ENCODE measurements around the gene TPM3.
"Not testable (repeated sequence)": the region's sequence is repeated elsewhere in the genome, so short reads cannot be mapped to it uniquely, and the experiment has no call there.

Gene TPM3

DNA sequence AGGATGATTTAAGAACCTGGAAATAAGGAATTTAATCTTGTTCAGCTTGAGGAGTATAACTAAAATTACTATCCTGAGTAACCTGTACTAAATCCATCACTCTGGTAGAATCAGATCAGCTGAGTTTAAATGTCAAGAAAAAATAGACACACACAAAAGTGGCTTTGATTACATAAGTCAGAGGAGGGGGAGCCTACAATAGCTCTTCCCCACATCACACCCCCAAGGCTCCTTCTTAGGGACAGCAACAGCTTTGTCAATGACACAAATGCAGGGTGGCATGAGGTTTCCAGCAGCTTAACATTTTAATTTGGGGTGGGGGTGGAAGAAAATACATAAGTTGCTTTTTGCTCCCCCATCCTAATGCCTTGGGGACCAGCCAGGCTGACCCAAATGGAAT lies 24.4 kb downstream of the TPM3 start:
- DNase-seq (ENCODE audit: low read depth in 2 of 2), result no peak

DNA sequence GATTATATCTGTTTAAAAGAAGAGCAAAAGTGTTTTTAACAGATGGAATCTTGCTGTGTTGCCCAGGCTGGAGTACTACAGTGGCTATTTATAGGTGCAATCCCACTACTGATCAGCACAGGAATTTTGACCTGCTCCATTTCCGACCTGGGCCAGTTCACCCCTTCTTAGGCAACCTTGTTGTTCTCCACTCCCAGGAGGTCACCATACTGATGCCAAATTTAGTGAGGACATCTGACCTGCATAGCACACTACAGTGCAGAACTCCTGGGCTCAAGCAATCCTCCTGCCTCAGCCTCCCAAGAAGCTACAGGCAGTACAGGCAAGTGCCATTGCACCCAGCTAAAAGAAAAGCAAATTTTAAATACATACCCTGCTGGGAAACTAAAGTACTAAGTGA lies 25.7 kb downstream of the TPM3 start:
- no peak for DNase-seq (ENCODE audit: low read depth in 2 of 2)

DNA sequence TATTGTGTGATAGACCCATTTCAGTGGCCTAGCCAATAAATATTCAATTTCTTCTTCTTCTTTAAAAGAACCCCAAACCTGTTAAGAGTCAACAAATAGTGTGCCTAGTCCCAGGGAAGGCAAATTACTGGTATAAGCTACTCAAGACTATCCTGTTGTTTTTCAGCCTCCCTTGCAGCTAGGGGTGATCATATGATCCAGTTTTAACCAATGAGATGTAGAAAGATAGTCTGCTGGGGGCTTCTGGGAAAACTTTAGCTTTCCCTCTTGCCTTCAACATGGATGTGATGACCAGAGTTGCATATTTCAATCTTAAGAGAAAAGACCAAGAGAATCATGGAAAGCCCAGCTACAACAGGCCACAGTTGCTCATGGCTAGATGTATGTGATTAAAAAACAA lies 32.3 kb downstream of the TPM3 start:
- no peak for DNase-seq (ENCODE audit: low read depth in 2 of 2)

DNA sequence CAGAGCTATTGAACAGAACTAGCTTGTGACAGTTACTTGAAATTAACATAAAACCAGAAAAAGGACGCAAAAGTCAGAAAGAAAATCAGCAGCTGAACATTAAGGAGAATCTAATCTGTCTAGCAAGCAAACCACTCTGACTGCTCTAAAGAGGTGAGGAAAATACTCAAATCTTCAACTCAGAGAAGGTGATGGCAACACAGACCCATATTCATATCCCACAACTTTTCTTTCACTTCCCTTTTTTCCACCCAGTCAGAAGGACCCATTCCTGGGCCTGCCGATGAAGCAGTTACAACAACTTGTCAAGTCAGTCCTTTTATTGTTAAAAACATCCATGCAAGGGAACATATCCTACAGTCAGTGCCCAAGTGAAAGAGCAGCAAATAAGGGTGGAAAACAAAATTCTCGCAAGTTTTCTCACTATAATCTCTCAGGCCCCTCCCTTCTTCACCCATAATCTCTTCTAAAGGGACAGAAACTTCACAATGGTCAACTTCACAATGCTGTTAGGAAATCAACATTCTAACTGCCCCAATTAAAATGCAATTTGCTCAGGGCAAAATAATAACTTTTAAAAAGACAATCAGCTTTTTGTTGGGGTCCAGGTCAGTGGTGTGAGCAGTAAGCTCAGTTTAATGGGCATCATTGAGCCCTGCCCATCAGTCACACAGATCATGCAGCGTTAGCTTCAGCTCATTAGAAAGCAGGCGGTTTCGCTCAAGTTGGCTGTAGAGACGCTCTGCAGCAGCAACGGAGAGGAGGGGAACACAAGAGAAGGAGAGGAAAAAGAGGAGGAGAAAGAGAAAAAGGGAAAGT lies 33.4 kb downstream of the TPM3 start:
- no peak for DNase-seq (ENCODE audit: low read depth in 2 of 2)

DNA sequence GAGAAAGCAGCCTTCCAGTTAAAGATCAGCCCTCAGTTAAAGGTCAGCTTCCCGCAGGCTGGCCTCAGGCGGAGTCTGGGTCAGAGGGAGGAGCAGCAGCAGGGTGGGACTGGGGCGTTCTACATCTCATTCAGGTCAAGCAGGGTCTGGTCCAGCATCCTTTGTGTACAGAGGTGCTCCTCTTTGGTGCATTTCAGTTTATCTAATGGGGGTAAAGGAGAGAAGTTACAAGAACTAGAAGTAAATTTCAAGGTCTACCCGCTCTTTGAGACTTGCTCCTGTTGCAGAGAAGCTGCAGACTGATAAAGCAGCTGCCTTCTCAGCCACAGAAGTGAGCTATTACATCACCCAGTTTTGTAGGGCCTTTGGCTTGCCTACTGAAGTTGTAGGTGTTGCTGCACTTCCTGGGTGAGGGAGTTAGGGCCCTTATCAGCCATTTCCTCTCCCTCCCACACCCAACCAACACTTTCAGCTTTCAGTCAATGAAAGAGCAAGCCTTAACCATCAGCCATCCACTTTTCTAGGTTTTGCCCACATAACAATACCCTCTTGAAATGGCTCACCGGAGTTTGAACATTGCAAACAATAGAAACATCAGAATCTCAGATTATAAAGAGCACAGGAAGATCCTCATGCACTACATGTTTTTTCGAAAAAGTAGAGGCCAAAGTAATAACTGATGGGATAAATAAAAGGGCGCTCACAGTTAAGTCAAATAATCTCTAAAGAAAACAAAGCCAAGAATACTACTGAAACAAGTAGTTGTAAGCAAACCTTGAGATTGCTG lies 34.2 kb downstream of the TPM3 start:
- DNase-seq (ENCODE audit: low read depth in 2 of 2), result peak; percentile 34 to 62

DNA sequence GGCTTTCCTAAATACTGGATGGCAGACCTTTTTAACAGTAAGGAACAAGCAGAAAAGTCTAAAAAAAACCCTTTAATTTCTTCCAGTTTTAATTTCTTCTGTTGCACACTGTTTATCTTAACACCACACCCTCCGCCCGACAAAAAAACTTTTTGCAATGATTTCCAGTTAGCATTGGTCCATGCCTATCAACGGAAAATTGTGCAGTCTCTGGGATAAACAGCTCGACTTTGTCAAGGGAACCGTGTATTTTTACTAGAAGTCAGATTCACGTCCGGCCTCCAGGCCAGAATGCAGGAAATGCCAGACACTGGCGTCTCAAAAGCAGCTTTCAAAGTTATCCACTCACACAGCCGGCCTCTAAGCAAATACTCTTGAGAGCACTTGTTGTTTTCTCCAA lies 36.6 kb downstream of the TPM3 start:
- DNase-seq (ENCODE audit: low read depth in 2 of 2), result no peak

DNA sequence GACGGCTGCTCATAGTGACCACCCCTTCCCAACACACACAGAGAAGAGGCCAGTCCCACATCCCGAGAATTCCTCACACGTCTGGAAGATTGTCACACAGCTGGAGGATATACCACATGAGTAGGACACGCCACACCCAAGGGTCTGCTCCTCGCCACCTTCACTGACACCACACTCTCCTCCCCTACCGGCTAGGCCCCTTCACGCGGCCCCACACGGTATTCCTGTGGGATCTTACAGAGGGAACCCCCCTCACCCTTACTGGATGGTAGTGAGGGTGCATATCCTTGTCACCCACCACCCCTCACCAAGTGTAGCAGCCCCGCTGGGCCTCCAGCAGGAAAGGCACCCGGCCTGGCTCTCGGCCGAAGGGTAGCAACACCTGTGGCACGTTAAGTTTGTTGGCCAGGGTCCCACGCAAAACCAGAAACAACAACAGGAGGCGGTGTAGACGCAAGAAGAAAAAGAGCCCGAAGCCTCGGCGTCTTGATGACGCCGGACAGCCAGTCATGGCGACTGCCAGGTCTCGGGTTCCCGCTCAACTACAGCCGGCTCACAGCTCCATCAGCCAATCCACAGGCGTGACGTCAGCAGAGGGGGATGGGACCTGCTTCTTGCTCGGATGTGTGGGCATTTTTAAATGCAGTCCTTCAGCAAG lies 37.2 kb downstream of the TPM3 start, which contains the start of gene NUP210L:
Gene NUP210L (minus strand): TSS at position 540 of the 658 bp plus-strand sequence.
- DNase-seq (ENCODE audit: low read depth in 2 of 2), result no peak

DNA sequence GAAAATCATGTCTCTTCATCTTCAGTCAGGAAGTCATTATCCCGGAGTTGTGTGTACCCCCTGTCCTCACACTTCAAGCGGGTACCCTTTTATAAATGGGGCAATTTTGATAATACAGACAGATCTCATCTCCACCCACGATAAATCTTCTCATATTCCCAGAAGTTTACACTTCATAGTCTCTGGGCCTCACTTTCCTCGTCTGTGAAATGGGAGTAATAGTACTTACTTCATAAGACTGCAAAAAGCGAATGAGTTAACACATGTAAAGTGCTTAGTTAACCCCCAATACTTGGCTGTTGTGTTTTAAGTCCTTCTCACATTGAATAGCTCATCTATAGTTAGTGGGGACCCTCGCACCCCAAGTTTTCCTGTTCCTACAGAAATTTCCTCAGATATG lies 37.8 kb downstream of the TPM3 start:
- no peak for DNase-seq (ENCODE audit: low read depth in 2 of 2)

DNA sequence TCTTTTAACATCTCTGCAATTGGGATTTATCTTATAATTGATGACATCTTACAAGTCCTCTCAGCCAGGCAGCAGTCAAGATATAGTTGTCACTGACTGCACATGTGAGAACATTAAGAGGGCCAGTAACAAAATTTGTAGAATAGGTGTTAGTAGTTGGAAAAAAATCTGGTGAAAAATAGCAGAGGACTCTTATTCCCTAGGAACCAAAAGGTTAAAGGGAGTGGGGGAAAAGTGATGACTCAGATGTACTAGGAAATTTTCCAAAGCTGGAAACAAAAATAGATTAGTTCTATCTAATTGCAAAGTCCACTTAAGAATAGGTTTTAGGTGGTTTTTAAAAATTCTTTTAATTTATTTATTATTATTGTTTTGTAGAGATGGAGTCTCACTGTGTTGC lies 40.6 kb downstream of the TPM3 start:
- DNase-seq (ENCODE audit: low read depth in 2 of 2), result no peak

DNA sequence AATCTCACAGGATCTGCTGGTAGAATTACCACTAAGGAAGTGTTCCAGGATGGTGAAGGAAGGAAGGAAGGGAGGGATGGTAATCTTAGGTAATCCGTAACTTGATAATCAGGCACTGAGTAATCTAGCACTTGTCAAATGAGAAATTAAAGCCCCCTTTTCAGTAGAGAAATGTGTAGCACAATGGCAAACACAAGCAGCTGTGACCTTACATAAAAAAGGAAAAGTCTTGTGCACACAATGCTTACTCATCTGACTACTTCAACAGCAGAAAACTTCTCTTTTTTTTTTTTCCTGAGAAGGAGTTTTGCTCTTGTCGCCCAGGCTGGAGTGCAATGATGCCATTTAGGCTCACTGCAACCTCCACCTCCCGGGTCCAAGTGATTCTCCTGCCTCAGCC lies 43.1 kb downstream of the TPM3 start:
- DNase-seq (ENCODE audit: low read depth in 2 of 2), result no peak

DNA sequence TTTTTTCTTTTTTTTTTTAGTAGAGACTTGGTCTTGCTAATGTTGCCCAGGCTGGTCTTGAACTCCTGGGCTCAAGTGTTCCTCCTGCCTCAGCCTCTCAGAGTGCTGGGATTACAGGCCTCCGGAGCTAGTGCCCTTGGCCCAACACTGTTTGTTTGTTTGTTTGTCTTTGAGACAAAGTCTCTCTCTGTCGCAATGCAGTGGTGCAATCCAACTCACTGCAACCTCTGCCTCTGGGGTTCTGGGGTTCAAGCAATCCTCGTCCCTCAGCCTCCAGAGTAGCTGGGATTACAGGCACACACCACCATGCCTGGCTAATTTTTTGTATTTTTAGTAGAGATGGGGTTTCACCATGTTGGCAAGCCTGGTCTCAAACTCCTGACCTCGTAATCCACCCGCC lies 44.4 kb downstream of the TPM3 start:
- not testable (repeated sequence) for DNase-seq (ENCODE audit: low read depth in 2 of 2)

DNA sequence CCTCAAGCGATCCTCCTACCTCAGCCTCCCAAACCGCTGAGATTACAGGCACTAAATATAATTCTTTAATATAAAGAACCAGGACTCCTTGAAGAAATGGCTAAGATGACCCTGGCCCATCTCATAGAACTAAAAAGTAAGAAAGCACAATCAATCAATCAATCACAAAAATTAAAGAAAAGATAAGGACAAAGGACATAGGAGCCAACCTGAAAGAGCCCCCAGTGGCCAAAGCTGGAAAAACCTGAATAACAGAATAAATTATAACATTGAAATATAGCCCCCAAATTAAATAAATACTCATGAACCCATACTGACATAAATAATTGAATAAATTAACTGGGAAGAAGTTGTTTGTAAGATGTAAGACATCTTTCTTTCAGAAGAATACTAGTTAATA lies 45.9 kb downstream of the TPM3 start:
- DNase-seq (ENCODE audit: low read depth in 2 of 2), result no peak

DNA sequence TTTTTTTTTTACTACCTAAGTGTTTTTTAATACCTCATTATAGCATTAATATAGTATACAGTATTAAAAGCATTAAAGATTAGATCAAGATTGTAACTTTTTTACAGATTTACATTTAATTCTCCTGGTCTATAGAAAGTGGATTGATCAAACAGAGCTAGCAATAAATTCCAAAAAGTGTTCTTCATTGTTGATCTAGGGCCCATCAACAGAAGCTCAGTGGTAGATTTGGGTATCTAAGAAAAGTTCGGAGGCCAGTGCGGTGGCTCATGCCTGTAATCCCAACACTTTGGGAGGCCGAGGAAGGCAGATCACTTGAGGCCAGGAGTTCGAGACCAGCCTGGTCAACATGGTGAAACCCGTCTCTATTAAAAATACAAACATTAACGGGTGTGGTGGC lies 49.5 kb downstream of the TPM3 start:
- no peak for DNase-seq (ENCODE audit: low read depth in 2 of 2)

DNA sequence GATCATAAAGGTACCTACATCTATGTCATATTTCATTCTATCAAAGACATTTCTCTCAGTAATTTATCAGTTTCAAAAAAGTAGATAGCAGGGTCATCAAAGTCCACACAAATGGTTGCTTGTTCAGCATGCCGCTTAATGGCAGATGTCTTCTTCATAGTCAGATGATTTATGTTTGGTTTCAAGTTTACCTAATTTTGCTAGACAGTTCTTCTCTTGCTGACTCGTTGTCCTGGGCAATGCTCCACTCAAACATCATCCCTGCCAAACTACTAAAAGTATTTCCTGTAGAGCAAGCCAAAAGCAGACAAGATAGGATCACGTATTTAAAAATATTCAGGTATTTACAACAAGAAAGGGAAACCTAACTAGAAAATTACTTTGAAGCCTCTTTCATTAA lies 50.7 kb downstream of the TPM3 start:
- no peak for DNase-seq (ENCODE audit: low read depth in 2 of 2)

DNA sequence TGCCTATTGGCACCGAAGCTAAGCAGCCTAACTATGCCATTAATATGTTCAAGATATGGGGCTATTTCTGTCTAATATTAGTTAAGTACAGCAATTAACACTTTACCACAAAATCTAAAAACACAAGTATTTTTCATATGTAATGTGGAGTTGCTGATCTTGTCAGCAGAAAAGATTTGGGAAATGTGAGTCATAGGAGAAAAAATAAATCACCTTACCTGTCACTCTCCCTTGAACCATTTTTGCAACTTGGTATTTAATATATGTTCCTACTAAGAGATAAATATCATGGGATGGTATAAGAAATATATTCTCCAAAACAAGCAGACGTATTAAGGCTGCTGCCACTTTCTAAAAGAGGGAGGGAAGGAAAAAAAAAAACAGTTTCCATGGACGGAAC lies 54.0 kb downstream of the TPM3 start:
- DNase-seq (ENCODE audit: low read depth in 2 of 2), result no peak

DNA sequence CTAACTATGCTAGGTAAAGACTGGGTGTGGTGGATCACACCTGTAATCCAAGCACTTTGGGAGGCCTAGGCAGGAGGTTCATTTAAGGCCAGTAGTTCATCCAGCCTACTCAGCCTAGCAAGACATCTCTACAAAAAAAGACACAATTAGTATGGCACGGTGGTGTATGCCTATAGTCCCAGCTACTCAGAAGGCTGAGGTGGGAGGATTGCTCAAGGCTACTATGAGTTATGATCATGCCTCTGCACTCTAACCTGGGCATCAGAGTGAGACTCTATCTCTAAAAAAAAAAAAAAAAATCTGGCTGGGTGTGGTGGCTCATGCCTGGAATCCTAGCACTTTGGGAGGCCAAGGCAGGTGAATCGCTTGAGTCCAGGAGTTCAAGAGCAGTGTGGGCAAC lies 58.6 kb downstream of the TPM3 start:
- DNase-seq (ENCODE audit: low read depth in 2 of 2), result no peak

DNA sequence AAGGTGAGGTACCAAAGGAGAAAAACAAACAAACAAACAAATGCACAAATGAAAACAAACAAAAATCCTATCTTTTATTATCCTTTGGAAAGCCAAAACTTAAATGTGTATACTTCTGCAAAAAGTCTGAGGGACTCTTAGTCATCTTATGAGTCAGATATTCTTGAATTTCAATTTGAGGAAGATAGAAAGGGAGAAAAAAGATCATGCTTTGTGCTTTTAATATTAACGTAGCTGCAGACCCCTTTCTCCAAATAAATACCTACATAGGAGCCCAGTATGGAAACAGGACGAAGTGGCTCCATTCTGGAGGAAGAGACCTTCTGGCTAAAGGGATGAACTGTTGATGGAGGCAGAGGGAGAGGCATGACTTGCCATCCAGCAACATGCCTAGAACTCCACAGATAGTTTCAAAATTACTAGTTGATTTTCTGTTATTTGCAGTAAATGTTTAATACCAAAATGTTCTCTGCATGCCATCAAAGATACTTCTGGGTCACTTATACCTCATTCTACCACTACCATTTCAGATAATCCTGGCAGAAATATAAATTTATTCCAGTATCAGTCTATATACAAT lies 62.4 kb downstream of the TPM3 start:
- DNase-seq (ENCODE audit: low read depth in 2 of 2), result no peak

DNA sequence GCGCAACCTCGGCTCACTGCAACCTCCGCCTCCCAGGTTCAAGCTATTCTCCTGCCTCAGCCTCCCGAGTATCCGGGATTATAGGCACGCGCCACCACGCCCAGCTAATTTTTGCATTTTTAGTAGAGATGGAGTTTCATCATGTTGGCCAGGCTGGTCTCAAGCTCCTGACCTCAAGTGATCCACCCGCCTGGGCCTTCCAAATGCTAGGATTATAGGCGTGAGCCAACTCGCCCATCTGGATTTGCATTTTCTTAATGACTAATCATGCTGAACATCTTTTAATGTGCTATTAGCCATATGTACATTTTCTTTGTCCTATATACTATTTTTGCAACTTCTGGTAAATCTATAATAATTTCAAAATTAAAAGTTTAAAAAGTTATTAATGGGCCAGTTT lies 68.7 kb downstream of the TPM3 start:
- DNase-seq (ENCODE audit: low read depth in 2 of 2), result not testable (repeated sequence)

DNA sequence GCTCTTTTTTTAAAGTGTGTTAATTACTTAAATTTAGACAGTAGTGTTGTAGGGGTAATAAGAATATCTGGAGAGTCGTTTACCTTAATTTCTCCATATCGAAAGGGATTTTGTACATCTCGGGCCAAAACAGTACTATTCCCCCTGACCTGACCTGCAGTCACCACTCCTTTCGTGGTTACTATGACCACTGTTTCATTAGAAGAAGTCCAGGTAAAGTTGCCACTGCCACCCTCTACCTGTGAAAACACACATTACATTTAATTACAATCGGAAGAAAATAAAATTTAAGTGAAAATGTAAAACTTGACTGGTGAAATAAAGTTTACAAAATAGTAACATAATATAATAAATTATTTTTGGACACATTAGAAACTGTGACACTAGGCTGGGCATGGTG lies 74.3 kb downstream of the TPM3 start:
- no peak for DNase-seq (ENCODE audit: low read depth in 2 of 2)

DNA sequence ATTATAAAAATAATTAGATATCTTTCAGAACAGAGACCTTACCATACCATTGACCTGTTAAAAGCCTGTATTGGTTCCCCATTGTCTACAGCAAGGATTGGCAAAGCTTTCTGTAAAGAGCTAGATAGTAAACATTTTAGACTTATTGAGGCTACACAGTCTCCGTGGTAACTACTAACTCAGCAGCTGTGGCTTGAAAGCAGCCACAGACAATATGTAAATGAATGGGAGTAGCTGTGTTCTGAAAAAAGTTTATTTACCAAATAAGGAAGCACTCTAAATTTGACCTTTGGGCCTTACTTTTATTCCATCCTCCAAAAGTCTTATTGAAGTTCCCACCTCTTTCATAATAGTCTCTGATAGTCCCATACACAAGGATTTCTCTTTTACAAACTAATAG lies 76.7 kb downstream of the TPM3 start:
- no peak for DNase-seq (ENCODE audit: low read depth in 2 of 2)
